C1 segment of cervical spinal cord (tissue), 14 donors: ENCODE results near the gene CYFIP2.

Experiments used
- DNase-seq, 14 donors: peaks; one replicate each; lab custom pipeline; 2025; lab: John Stamatoyannopoulos, UW

The CYFIP2 gene

GRCh38 chr5:157323107-157323706, 57.3 kb downstream of the CYFIP2 start:
- DNase-seq, result no peak

- no peak for DNase-seq
Observed at GRCh38 chr5:157324237-157324636, 58.3 kb downstream of the CYFIP2 start.

GRCh38 chr5:157326440-157327005, 60.6 kb downstream of the CYFIP2 start:
- no peak for DNase-seq

GRCh38 chr5:157327771-157328170, 61.8 kb downstream of the CYFIP2 start:
- DNase-seq, result no peak

- peak in 10 of 14 donors; percentile 15 to 58 (median 28) for DNase-seq
Observed at GRCh38 chr5:157328277-157328912, 62.5 kb downstream of the CYFIP2 start.

GRCh38 chr5:157331807-157332206, 65.9 kb downstream of the CYFIP2 start:
- no peak for DNase-seq

- DNase-seq, result no peak
Observed at GRCh38 chr5:157335534-157336422, 69.9 kb downstream of the CYFIP2 start.

- no peak for DNase-seq
Observed at GRCh38 chr5:157336423-157336744, 70.5 kb downstream of the CYFIP2 start.

- DNase-seq, result no peak
Observed at GRCh38 chr5:157339409-157339808, 73.5 kb downstream of the CYFIP2 start.

- DNase-seq, result peak in 1 of 14 donors; percentile 10
Observed at GRCh38 chr5:157342822-157343402, 77.0 kb downstream of the CYFIP2 start.

- DNase-seq, result peak in 3 of 14 donors; percentile 12 to 81 (median 22)
Observed at GRCh38 chr5:157343842-157344790, 78.2 kb downstream of the CYFIP2 start.

GRCh38 chr5:157345067-157345466, 79.1 kb downstream of the CYFIP2 start:
- DNase-seq, result peak in 1 of 14 donors; percentile 77

- peak in 1 of 14 donors; percentile 77 for DNase-seq
Observed at GRCh38 chr5:157345485-157345884, 79.6 kb downstream of the CYFIP2 start.

- no peak for DNase-seq
Observed at GRCh38 chr5:157347301-157348048, 81.6 kb downstream of the CYFIP2 start.

GRCh38 chr5:157348049-157348400, 82.1 kb downstream of the CYFIP2 start:
- DNase-seq, result no peak

GRCh38 chr5:157350939-157351801, 85.2 kb downstream of the CYFIP2 start:
- no peak for DNase-seq

- no peak for DNase-seq
Observed at GRCh38 chr5:157351802-157352092, 85.8 kb downstream of the CYFIP2 start.

- DNase-seq, result no peak
Observed at GRCh38 chr5:157352756-157353340, 86.9 kb downstream of the CYFIP2 start.

GRCh38 chr5:157354800-157355199, 88.9 kb downstream of the CYFIP2 start:
- no peak for DNase-seq
